GM18861 (cell line): ENCODE data around the gene CAV3.
"Not testable (repeated sequence)": the region's sequence is repeated elsewhere in the genome, so short reads cannot be mapped to it uniquely, and the experiment has no call there.

Source experiments
- ATAC-seq: cut with Tn5 transposase; IDR thresholded peaks from one replicate; pipeline ENCODE4 v1.9.1; 2021; ENCODE audit not compliant: unreplicated experiment

Gene CAV3

DNA sequence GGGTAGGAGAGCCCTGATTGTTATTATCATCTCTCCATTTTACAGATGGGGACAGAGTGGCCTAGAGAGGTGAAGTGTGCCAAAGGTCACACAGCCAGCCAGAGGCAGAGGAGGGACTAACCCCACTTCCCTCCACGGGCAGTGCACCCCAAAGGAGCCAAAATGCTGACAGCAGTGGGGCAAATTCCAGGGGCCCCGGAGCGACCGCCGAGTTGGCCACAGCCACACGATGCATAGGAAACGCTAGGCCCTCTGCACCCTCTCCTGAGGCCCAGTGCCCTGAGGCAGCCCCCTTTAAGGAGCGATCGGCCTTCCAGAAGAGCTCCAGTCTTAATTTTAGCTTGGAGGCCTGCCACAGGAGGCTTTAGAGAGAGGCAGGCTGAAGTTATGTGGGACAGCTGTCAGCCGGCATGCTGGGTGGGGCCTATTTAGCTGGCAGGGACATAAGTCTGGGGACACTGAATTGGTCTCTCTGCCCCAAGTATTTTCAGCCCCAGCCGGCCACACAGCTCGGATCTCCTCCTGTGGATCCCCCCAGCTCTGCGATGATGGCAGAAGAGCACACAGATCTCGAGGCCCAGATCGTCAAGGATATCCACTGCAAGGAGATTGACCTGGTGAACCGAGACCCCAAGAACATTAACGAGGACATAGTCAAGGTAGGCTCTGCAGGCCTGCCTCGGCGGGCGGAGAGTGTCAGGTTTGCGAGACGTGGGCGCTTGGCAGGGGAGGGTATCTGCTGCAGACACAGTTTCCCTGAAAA lies at the start of gene CAV3:
CAV3 (plus strand) TSS at position 471 of the 763 bp plus-strand sequence; CDS start at position 546, 75 bp downstream.
- ATAC-seq: no peak

DNA sequence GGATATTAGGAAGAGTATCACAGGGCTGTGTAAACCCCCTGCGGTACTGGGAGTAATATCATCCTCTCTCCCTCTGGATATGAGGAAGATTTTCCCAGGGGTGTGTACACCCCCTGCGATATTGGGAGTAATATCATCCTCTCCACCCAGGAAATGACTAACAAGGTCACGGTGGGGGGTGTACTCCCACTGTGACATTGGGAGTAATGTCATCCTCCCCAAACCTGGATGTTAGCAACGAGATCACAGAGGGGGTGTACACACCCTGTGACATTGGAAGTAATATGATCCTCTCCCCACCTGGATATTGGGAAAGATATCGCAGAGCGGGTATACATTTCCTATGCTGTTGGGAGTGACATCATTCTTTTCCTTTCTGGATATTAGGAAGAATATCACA lies 48.6 kb upstream of the CAV3 start:
- ATAC-seq: not testable (repeated sequence)

DNA sequence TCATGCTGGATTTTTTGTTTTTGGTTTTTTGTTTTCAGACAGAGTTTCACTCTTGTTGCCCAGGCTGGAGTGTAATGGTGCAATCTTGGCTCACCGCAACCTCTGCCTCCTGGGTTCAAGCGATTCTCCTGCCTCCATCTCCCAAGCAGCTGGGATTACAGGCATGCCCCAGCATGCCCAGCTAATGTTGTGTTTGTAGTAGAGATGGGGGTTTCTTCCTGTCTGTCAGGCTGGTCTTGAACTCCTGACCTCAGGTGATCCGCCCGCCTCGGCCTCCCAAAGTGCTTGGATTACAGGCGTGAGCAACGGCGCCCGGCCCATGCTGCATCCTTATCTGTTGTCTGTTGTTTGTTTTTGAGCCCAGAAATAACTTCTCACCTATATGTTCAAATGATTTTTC lies 42.3 kb upstream of the CAV3 start:
- ATAC-seq: not testable (repeated sequence)

DNA sequence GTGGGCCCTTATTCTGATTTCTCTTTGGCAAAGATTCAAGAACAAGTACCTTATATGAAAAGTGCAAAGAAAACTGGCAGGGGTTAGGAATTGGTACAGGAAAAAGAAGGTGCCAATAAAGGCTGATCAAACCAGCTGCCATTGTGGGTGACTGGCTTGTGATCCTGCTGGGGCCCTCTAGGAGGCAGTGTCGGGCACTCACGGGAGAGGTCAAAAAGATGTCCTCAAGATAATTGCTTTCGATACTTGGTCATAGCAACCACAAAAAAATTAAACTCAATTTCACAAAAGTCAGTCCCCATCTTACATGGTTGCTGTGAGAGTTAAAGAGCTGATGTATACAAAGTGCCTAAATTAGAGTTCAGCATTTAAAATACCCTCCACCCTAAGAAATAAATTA lies 31.0 kb upstream of the CAV3 start:
- no peak for ATAC-seq

DNA sequence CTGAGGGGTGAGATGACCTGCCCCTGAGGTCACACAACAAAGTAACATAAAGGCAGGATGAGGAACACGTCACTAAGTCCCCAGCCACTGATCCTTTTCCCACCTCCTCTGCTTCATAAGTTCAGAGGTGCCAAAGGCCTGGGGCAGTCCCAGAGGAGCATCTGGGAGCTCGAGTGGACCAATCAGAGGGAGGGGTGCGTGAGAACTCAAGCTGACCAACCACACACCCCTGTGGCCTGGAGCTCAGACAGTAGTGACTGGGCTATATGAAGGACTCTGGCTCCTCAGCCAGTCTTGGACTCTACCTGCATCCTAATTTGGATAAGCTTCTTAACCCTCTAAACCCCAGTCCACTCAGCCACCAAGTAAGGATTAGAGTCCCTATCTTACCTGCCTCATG lies 28.0 kb upstream of the CAV3 start:
- no peak for ATAC-seq

DNA sequence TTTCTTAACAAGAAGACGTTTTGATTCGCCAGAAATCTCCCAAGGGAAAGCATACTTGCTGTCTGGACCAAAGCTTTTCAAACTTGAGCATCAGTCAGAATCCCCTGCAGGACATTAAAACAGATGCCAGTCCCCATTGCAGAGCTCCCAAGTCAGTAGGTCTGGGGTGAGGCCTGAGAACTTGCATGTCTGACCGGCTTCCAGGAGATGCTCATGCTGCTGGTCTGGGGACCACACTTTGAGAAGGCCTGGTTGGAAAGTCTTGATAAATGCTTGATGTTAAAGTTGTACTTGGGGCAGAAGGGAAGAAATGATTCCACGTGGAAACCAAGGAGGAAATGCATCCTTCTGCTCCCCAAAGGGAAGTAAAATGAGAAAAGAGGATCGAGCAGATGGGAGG lies 24.3 kb upstream of the CAV3 start:
- no peak for ATAC-seq

DNA sequence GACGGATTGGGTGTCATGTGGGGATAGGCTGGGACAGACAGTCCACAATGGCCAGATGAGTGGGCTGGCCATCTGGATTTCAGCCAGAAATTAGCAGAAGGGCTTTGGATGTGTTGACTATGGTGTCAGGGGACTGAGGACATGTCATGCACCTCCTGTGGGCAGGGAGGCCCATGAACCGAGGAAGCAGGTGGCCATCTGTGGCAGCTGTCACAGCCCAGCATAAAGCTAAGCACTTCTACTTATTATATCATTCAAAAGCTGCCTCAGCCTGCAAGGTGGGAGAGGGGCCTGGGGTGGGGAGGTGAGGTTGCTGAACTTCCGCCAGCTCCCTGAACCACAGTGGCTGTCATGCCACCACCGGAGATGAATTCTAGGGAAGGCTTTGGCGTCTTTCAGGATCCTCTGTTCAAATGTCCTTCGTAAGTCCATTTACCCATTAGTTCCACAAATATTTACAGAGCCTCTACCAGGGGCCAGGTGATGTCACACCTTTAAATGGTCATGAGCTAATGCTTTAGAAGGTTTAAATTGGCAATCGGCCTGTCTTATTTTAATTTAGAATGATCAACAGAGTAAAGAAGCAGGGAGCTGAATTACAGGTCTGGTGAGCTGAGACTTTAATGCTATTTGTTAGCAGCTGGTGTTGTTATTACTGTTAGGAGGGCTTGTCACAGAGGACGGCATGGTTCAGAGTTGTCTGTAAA lies 23.6 kb upstream of the CAV3 start:
- no peak for ATAC-seq

DNA sequence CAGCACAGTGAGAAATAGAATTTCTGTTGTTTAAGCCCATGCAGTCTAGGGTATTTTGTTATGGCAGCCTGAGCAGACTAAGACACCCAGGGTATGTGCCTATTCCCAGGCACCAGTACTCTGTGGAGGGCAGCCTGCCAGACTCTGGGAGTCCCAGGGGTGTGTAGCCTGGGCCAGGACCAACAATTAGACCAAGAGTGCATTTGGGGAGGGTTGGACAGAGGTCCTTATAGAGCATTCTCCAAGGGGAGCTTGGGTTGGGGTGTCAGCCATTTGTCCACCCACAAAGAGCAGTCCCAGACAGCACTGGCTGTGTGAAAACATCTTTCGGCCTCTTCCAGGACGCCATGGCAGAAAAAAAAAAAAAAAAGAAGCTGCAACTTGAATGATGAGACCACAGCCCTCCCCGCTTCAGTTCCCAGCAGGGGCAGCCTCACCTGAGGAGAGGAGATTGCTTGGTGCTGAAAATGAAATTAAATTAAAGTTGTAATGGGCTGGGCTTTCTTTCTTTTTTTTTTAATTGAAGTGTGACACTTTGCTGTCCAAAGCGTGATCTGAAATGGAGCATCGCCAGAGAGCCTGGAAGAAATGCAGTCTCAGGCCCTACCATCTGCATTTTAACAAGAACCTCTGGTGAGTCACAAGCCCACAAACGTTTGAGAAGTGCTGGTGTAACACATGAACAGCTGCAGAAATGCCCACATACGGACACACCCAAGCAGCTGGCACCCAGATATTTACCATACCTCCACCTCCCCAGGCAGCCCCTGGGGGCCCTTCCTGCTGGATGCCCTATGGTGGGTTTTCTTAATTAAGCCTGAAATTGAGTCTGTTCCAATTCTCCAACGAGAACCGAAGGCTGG lies 21.3 kb upstream of the CAV3 start:
- ATAC-seq: no peak

DNA sequence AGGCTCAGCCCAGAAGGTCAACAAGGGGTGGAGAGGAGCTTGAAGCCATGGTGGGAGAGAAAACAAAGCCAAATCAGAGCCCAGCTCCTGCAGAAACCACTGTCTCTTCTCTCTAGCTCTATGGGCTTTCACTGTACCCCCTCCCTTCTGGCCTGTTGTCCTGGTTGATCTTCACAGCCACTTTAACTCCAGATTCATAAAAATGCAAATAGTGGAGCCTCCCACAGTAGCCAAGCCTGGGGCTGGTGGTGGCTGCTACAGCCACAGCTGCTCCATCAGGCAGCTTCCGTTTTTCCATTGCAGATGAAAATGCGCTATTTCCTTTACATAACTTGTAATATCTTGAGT lies 20.7 kb upstream of the CAV3 start:
- ATAC-seq: no peak

DNA sequence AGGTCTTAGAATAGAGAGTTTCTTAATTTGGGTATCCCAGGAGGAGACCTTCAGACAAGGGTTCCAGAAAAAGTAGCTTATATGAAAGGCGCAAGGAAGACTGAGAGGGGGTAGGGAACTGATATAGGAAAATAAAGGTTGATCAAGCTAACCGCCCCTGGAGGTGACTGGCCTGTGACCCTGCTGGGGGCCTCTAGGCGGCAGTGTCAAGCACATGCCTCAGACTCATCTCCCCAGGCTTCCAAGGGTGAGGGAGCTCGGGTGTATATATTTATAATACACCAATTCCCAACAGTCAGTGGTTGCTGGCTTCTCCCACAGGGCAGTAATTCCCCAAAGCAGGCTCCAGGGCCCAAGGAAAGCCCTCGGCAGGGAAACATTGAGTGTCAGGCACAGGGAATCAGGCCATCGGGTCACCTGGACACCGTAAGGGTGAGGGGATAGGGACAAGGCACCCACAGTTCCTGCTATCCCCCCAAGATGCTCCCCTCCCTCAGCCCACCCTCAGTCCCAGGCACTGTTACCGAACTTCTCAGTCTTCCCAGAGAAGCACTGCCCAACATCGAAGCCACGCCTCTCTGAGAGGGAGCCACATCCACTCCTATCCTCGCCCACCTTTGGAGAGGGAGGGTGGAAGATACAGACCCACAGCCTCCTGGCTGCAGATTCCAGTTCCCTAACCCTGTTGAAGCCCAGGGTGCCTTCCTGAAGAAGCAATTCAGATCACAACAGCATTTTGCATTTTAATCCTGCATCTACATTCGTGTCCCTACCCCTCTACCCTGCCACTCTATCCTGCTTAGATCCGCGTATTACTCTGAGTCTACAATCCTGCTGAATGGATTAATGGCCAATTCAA lies 19.5 kb upstream of the CAV3 start:
- ATAC-seq: no peak

DNA sequence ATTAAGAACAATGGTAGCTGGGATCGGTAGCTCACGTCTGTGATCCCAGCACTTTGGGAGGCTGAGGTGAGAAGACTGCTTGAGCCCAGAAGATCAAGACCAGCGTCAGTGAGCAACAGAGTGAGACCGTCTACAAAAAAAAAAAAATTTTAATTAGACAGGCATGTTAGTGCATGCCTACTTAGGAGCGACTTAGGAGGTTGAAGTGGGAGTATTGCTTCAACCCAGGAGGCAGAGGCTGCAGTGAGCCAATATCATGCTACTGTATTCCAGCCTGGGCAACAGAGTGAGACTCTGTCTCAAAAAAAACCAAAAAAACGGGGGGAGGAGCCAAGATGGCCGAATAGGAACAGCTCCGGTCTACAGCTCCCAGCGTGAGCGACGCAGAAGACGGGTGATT lies 17.8 kb upstream of the CAV3 start:
- not testable (repeated sequence) for ATAC-seq

DNA sequence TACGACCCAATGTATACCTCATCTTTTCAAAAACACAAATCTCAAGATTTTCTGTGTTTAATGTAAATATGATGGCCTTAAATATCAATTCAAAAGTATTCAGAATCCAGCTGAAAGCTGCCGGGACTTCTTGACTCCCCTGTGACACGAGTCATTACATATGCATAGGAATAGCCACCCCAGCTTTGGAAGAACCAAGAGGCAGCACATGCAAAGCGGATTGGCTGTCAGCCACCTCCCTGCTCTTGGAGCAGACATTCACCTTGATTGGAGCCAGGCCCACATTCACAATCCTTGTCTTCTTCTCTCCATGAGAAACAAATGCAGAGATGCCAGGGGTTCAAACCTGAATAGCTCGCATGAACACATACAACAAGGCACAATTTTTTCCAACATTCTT lies 10.8 kb upstream of the CAV3 start:
- ATAC-seq: no peak

DNA sequence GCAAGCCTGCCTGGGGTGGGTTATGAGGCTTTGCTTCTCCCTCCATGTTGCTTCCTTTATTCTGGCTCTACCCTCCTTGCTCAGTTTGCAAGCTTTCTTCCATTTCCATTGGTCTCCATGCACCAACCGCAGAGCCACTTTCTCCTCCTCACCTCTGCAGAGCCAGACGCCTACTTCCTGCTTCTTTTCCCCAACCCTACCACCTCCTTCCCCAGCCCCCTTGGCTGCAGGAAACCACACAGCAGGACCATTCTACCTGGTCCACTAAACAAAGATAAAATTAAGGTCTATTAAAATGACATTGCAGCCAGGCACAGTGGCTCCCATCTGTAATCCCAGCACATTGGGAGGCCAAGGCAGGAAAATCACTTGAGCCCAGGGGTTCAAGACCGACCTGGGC lies 10.0 kb upstream of the CAV3 start:
- no peak for ATAC-seq

DNA sequence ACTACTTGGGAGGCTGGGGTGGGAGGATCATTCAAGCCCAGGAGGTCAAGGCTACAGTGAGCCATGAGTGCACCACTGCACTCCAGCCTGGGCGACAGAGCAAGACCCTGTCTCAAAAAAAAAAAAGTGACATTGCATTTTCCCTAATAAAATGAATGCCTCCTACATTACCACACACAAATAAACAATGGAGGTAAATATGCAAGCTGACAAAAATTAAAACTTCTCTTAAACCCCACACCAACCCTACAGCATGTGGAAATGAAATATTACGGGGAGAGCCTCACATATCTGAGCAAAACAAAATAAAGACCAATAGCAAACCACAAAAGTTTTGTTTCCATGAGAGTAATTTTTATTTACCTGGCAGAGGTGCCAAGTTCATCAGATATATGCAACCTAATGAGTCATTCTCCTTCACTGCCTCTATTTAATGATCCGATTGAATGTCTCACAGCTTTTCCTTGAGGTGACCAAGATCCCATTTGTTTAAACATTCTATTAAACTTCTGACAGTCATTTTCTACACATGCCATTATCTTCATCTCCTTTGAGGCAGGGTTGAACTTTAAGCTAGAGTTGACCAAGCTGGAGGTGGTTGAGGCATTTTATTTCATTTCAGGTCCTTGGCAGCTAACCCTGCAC lies 9.4 kb upstream of the CAV3 start:
- no peak for ATAC-seq

DNA sequence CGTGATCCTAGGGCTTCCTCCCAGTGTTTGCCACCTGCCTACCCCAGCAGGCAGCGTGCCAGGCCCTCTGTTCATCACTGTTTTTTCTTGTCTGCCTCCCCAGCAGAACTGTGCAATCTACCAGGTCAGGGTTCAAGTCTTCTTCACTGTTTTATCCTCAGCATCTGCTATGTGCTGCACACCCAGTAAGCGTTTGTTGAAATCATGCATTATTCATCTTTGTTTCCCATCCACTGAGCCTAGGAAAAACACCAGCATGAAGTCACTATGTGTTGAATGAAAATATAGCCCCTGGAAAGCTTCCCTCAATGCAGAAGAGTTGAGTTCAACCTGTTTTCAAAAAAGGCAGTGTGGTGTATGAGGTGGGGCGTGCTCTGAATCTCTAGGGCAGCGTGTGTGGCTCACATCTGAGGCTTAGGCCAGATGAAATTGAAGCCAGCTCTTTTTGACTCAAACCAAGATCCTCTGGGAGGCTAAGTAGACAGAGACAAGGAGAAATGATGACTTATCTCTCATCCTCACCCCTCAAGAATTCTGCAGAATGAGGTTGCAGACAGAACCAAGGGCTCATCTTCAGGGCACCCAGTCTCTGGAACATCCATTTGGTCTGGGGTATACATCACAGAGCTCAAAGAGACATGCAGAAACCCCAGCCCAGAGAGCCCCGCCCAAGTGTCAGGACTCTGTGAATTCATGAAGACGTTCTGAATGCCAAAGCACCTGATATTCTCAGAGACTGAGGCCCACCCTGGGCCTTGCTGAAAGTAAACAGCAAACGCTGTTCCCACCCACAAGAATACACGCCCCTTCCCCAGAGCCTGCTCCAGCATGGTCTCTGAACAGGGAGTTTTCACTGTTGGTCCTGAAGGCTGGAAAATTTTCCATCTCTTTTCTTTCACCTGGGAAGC lies 5.7 kb upstream of the CAV3 start:
- ATAC-seq: no peak

DNA sequence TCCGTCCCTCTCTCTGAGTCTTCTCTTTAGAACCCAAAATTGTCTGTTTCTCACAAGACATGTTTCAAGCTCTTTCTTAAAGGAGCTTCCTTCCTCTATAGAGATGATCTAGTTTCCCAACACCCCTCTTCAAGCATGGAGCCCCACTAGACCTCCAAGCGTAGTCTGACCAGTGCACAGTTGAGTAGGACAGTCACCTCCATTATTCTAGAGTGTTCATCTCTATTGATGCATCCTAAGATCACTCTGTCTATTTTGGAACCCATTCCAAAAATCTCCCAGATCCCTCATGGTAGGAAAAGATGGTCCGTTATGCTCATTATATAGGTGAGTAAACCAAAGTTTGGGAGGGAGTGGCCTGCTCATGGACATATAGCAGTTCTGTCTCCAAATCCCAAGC lies 4.1 kb upstream of the CAV3 start:
- no peak for ATAC-seq

DNA sequence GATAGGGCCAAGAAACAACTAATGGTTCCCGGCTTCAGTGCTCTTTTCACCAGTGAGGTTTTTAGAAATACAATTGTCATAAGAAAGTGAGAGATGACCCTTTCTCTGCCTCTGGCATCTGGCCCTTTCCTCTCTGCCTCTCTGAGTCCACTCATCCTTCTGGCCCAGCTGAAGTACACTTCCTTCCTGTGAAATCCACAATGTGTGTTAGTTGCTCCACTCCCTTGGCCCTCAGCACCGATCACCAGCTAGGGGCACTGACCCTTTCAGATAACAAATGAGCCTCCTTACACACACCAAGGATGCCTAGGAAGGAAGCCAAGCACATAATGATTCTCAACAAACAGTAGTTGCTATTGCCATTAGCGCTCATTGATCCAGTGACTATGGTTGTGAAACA lies 2.9 kb upstream of the CAV3 start:
- ATAC-seq: no peak

DNA sequence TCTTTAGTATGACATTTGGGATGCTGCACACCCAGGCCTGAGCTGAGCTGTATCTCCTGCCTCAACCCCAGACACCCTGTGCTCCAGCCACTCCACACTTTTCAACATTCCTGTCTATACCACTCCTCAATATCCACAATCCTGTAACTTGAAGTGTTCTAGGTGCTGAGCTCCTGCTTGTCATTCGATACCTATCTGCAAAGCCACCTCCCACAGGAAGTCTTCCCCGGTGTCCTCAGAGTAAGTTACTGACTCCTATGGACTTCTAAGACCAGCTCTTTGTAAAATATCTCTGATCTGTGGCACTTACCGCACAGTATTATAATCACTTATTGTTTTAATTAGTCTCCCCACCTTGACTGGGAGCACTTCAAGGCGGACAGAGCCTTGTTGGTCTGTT lies 1.2 kb upstream of the CAV3 start:
- ATAC-seq: no peak

DNA sequence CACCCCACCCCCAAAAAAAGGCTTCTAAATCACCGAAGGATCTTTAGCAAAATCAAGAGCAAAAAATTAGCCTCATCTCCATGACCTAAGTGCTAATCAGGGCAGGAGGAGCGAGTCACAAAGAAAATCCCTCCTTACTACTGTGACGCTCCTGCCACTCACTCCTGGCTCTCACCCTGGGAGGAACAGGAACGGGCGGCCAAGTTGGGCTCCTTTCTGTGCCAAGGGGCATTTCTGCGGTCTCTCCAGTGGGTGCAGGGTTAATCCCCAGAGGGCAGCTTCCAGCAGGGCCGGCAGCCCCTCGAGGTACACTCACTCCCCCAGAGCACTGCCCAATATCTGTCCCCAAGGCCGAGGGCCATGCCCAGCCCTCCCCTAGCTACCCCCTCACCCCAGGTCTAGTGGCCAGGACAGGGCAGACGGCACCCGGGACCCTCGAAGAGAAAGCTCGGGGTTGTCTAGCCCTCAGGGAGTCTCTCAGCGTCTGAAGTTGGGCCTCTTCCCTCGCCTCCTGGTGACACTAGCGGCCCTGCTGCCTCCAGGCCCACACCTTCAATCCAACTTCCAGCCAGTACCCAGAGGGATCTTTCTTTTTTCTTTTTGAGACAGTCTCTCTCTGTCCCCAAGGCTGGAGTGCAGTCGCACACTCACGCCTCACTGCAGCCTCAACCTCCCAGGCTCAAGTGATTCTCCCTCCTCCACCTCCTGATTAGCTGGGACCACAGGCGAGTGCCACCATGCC lies 706 bp downstream of the CAV3 start:
- ATAC-seq: no peak
